ENCODE data around the gene TMEM259. TPM values are rescaled to one million over a fixed set of nuclear protein-coding genes. Genes with fewer than 3 reads are reported as not detected.
A peak's percentile ranks its signal among the peaks of the same experiment; 100 is the strongest.

TMEM259 gene
- total and polyA plus RNA-seq, 2 of the 13 experiments (the other 11 are each of a cell fraction or from before 2014, with no cell fraction given) = 64.7 to 164 TPM

DNA sequence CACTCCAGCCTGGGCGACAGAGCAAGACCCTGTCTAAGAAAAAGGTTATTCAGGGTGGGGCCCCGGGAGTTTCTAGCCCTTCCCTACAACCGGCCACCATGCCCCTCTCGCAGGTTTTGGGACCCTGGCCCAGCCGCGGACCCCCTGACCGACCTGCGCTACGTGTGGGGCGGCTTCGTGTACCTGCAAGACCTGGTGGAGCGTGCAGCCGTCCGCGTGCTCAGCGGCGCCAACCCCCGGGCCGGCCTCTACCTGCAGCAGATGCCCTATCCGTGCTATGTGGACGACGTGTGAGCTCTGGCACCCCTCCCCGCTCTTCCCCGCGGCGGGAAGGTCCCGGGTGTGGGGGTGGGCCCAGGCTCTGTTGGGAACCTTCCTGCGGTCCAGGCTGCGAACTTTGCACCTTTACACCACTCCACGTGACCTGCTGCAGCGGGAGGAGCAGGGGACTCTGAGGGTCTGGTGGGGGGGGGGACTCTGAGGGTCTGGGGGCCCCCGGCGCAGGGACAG lies 25.2 kb upstream of the TMEM259 start (continued):
- no peak for TF ChIP-seq ZNF710 (CRISPR knock-in tag; IDR thresholded peaks at IDR 0.05; ENCODE audit: borderline replicate concordance)
- peak; percentile 67; the same call in 1 of the 2 replicates for TF ChIP-seq ERF (CRISPR knock-in tag; IDR thresholded peaks at IDR 0.05)
- no peak for TF ChIP-seq GATAD1 (CRISPR knock-in tag; IDR thresholded peaks at IDR 0.05)
- no peak for TF ChIP-seq PRMT3 (CRISPR knock-in tag; IDR thresholded peaks at IDR 0.05; ENCODE audit: borderline replicate concordance, low read depth)
- no peak for TF ChIP-seq RXRA (CRISPR knock-in tag; IDR thresholded peaks at IDR 0.05)
- TF ChIP-seq ZNF10 (CRISPR knock-in tag; IDR thresholded peaks at IDR 0.05; ENCODE audit: borderline replicate concordance, low read depth) = no peak
- TF ChIP-seq ATM (IDR thresholded peaks at IDR 0.05; ENCODE audit: borderline replicate concordance) = no peak
- no peak for TF ChIP-seq ZNF782 (CRISPR knock-in tag; IDR thresholded peaks at IDR 0.05; ENCODE audit: borderline replicate concordance)
- TF ChIP-seq, protein P1, sequence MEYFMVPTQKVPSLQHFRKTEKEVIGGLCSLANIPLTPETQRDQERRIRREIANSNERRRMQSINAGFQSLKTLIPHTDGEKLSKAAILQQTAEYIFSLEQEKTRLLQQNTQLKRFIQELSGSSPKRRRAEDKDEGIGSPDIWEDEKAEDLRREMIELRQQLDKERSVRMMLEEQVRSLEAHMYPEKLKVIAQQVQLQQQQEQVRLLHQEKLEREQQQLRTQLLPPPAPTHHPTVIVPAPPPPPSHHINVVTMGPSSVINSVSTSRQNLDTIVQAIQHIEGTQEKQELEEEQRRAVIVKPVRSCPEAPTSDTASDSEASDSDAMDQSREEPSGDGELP (IDR thresholded peaks at IDR 0.05; ENCODE audit: borderline replicate concordance, low read depth) = no peak
- TF ChIP-seq HNRNPH1 (optimal IDR thresholded peaks at IDR 0.05; ENCODE audit: low read depth, low read length) = no peak
- TF ChIP-seq RAD51 (IDR thresholded peaks at IDR 0.05; ENCODE audit: borderline replicate concordance) = no peak
- TF ChIP-seq ZNF850 (CRISPR knock-in tag; conservative IDR thresholded peaks at IDR 0.05) = no peak
- TF ChIP-seq, protein P2, sequence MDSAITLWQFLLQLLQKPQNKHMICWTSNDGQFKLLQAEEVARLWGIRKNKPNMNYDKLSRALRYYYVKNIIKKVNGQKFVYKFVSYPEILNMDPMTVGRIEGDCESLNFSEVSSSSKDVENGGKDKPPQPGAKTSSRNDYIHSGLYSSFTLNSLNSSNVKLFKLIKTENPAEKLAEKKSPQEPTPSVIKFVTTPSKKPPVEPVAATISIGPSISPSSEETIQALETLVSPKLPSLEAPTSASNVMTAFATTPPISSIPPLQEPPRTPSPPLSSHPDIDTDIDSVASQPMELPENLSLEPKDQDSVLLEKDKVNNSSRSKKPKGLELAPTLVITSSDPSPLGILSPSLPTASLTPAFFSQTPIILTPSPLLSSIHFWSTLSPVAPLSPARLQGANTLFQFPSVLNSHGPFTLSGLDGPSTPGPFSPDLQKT (CRISPR knock-in tag; IDR thresholded peaks at IDR 0.05; ENCODE audit: borderline replicate concordance) = no peak
- TF ChIP-seq, protein P3, sequence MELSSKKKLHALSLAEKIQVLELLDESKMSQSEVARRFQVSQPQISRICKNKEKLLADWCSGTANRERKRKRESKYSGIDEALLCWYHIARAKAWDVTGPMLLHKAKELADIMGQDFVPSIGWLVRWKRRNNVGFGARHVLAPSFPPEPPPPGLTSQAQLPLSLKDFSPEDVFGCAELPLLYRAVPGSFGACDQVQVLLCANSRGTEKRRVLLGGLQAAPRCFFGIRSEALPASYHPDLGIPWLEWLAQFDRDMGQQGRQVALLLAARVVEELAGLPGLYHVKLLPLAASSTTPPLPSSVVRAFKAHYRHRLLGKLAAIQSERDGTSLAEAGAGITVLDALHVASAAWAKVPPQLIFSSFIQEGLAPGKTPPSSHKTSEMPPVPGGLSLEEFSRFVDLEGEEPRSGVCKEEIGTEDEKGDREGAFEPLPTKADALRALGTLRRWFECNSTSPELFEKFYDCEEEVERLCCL (CRISPR knock-in tag; IDR thresholded peaks at IDR 0.05; ENCODE audit: borderline replicate concordance) = no peak; the same call in 1 of the 2 replicates

Data from HepG2 (cell line).